ENCODE results near the gene FASTK.

FASTK gene

GRCh38 chr7:151117565-151117964 is 37.0 kb upstream of the FASTK start:
- no peak for DNase-seq

- DNase-seq = no peak
Measured at GRCh38 chr7:151116603-151117440, 36.2 kb upstream of the FASTK start.

- no peak for DNase-seq
Measured at GRCh38 chr7:151115836-151116418, 35.3 kb upstream of the FASTK start.

- no peak for DNase-seq
Measured at GRCh38 chr7:151115121-151115835, 34.7 kb upstream of the FASTK start.

GRCh38 chr7:151114151-151115090 is 33.8 kb upstream of the FASTK start:
- no peak for DNase-seq

GRCh38 chr7:151113344-151114150 is 32.9 kb upstream of the FASTK start:
- DNase-seq = no peak

- DNase-seq = peak; percentile 68
Measured at GRCh38 chr7:151110941-151111645, 30.5 kb upstream of the FASTK start.

GRCh38 chr7:151110236-151110940 is 29.8 kb upstream of the FASTK start:
- DNase-seq = no peak

- DNase-seq = no peak
Measured at GRCh38 chr7:151109094-151110048, 28.8 kb upstream of the FASTK start.

- DNase-seq = no peak
Measured at GRCh38 chr7:151107882-151108281, 27.3 kb upstream of the FASTK start.

- no peak for DNase-seq
Measured at GRCh38 chr7:151104411-151105235, 24.0 kb upstream of the FASTK start.

GRCh38 chr7:151103973-151104372 is 23.4 kb upstream of the FASTK start:
- no peak for DNase-seq

- no peak for DNase-seq
Measured at GRCh38 chr7:151102991-151103390, 22.4 kb upstream of the FASTK start.

GRCh38 chr7:151101621-151102396 is 21.2 kb upstream of the FASTK start:
- no peak for DNase-seq

GRCh38 chr7:151100921-151101320 is 20.3 kb upstream of the FASTK start:
- no peak for DNase-seq

- DNase-seq = no peak
Measured at GRCh38 chr7:151099486-151100211, 19.0 kb upstream of the FASTK start.
